Epithelial cell of esophagus (primary cell): Measurements from ENCODE around the gene UAP1.

Source experiments
- DNase-seq: peaks from one replicate; pipeline ENCODE4 v3.0.0; 2010; ENCODE audit warnings: low read depth
- H3K4me3 ChIP-seq: 2 replicates; pipeline ENCODE4 v1.5.1; 2011; ENCODE audit warnings: mild to moderate bottlenecking, low read length, control low read depth
- TF ChIP-seq, protein P1 (sequence below): IDR thresholded peaks from 2 replicates; pipeline ENCODE4 v1.5.1; 2011; ENCODE audit warnings: low read depth, mild to moderate bottlenecking, low read length, control low read depth, inconsistent platforms; ENCODE audit not compliant: insufficient read depth; ENCODE audit errors: missing control alignments

Gene UAP1

DNA sequence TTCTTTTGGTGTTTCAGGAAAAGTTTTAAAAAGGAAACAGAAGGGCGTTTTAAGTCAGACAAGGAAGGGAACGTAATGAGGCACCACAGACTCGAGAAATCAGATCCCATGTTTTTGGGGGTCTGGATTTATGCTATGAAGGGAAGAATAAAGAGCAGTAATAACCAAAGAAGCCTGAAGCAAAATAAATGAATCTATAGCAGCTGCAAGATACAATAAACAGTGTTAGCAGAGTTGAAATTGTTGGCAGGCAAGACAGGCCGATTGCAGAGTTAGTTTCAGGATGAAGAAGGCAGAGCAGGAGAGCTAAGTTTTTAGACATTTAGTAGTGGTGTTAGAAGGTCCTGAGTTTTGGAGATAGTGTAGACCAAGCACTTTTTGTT, 71.2 kb downstream of the UAP1 start:
- TF ChIP-seq, protein P1, sequence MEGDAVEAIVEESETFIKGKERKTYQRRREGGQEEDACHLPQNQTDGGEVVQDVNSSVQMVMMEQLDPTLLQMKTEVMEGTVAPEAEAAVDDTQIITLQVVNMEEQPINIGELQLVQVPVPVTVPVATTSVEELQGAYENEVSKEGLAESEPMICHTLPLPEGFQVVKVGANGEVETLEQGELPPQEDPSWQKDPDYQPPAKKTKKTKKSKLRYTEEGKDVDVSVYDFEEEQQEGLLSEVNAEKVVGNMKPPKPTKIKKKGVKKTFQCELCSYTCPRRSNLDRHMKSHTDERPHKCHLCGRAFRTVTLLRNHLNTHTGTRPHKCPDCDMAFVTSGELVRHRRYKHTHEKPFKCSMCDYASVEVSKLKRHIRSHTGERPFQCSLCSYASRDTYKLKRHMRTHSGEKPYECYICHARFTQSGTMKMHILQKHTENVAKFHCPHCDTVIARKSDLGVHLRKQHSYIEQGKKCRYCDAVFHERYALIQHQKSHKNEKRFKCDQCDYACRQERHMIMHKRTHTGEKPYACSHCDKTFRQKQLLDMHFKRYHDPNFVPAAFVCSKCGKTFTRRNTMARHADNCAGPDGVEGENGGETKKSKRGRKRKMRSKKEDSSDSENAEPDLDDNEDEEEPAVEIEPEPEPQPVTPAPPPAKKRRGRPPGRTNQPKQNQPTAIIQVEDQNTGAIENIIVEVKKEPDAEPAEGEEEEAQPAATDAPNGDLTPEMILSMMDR, result no peak
- no peak overlapping the region for H3K4me3 ChIP-seq
- DNase-seq, result no peak

DNA sequence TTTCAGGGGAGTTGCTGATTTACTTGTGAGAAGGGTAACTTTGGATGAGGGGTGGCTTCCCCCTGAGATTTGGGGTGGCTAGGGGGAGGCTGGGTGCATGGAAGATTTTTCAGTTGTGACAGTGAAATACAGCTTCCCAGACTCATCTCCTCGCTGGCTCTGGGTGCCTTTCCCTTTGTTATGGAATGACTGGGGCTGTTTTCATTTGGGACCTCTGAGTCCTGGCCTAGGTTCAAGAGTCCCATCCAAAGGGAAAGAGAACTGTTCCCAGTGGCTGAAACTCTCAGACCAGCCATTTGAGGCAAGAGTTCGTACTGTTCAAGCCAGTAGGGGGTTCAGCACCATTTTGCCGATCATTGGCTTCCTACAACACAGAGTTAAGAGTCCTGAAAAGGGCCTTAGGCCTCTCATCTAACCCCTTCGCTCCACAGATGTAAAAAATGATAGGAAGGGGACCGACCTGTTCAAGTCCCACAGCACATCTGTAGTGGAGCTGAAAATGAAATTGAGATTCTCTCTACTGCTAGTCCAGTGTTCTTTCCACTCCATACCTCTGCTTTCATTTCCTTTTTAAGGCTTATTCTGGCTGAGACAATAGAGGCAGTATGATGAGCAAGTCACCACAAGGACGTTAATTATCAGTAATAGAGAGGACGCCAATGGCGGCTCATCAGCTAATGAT, 71.7 kb downstream of the UAP1 start:
- H3K4me3 ChIP-seq, result no peak overlapping the region
- TF ChIP-seq, protein P1, result no peak
- DNase-seq, result no peak

DNA sequence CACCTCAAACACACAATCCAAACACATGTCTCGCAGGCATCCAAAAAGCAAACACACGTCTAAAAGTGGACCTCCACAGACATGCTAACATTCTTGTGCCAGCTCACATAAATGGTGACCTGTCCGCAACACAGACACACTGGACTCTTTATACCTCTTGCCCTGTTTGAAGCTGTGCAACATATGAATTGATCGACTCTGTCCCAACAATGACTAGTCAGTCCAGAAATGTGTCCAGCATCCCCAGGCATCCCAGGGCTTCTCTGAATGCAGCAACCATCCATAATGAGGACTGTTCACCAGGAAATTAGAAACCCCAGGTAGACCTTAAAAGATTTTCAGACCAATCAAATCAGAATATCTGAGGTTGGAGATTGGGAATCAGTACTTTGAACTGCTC, 73.9 kb downstream of the UAP1 start:
- TF ChIP-seq, protein P1, result no peak
- no peak for DNase-seq
- no peak overlapping the region for H3K4me3 ChIP-seq

DNA sequence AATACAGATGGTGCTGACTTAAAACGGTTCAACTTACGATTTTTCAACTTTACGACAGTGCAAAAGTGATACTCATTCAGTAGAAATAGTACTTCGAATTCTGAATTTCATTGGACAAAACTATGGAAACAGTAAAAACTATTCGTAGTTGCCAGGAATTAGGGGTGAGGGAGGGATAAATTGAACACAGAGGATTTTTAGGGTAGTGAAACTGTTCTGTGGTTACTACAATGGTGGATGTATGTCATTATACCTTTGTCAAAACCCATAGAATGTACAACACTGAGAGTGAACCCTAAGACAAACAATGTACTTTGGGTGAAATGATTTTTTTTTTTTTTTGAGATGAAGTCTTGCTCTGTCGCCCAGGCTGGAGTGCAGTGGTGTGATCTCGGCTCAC, 78.2 kb downstream of the UAP1 start:
- no peak overlapping the region for H3K4me3 ChIP-seq
- TF ChIP-seq, protein P1, result no peak
- no peak for DNase-seq

DNA sequence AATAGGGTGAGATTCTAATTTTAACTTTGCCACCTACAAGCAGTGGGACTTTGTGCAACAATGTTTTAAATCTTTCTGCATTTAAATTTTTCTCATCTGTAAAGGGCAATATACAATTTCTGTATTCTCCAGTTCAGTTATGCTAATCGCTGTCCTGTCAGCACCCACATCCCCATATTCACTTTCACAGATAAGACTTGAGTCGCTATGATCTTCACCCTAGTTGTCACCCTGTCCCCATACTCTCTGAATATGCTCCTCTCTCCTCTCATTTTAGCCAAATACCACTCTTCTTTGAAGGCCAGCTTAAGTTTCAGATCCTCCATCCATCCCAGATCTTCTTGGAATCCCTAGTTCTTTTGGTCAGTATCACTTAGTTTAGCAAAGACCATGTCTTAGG, 79.6 kb downstream of the UAP1 start:
- H3K4me3 ChIP-seq, result no peak overlapping the region
- no peak for DNase-seq
- TF ChIP-seq, protein P1, result no peak

DNA sequence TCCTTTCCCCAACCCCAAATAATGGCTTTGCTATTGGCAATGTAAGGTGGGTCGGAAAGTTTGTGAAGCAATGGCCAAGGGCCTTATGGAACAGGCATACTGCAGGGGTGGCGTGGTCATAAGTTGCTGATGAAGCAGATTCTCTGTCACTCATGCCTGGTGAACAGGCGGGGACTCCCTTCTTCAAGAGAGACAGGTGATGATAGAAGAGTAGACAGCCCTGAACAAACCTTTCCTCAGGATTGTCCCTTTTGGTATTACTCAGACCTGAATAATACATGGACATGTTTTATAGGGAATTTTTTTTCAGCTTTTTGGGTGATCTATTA, 83.4 kb downstream of the UAP1 start:
- no peak overlapping the region for H3K4me3 ChIP-seq
- TF ChIP-seq, protein P1, result no peak
- DNase-seq, result no peak

DNA sequence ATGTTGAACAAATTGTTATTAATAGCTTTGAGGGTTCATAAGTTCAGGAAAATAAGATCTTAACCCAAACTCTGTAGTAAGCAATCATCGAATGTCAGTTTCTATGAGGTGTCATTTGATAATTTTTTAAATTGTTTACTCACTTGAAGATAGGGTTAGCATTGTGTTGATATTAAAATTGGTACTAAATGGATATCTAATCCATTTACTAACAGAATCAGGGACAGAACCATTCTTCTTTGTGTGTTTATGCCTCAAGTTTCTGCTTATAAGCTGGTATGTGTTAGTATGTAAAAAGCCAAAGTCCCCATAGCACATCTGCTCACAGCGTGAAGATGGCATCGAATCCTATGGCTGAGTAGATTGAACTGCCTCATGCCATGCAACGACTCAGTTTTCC, 84.1 kb downstream of the UAP1 start:
- TF ChIP-seq, protein P1, result no peak
- no peak overlapping the region for H3K4me3 ChIP-seq
- no peak for DNase-seq
